K562 (cell line): Measurements from ENCODE around the gene TFEC. TPM values are rescaled to one million over a fixed set of nuclear protein-coding genes. Genes with fewer than 3 reads are reported as not detected.

ENCODE experiments used
- ATAC-seq: fragments of 200-7000 bp; cut with Tn5 transposase; 3 replicates; pipeline ENCODE4 v1.9.1; 2020; ENCODE audit warnings: moderate library complexity
- BruUV-seq: library from RNA; stranded (reverse); fragments of 400-500 nt; replicated peaks from 2 replicates; lab custom pipeline; 2021; lab: Mats Ljungman, UMichigan
- CTCF ChIA-PET: fragments of 300-600 bp; formaldehyde crosslinking; extraction: SDS; loops from one replicate; lab custom pipeline; 2021; ENCODE audit warnings: low intra/inter-chr PET ratio; lab: Yijun Ruan, JAX
- POLR2A ChIA-PET: fragments of 300-600, 350-650 bp; sonication (Branson Sonifier 250); formaldehyde crosslinking; extraction: SDS; loops from one replicate; lab custom pipeline; 2021; ENCODE audit warnings: antibody characterized with exemption, inconsistent platforms; lab: Yijun Ruan, JAX
- DNase-seq, 4 experiments: peaks; one replicate each; pipeline versions ENCODE4 v3.0.0 to v3.0.0-alpha.2; 2011 to 2018; ENCODE audit warnings: low spot score in 3 of 4, mixed read lengths in 3 of 4; ENCODE audit errors: extremely low read depth in 1 of 4
- FAIRE-seq: peaks from 2 replicates; lab custom pipeline; 2011; peaks lifted over from hg19 to GRCh38; lab: Jason Lieb, UNC
- H2AFZ ChIP-seq: 2 replicates; pipeline ENCODE4 v1.6.0; 2011; ENCODE audit warnings: low read depth, low read length, control low read depth, inconsistent platforms
- H3K27ac ChIP-seq: fragments of 200-600 bp; 3 replicates; pipeline ENCODE4 v1.8.0; 2011; ENCODE audit warnings: low read depth, mild to moderate bottlenecking, control low read depth, inconsistent platforms, low read length, moderate library complexity, mixed read lengths; ENCODE audit errors: extremely low read depth
- H3K27me3 ChIP-seq, 2 experiments: fragments of 300-600 bp in 1 of 2; 2 replicates in 1 of 2; 3 replicates in 1 of 2; pipeline versions ENCODE4 v1.6.0 to v1.8.0; 2011; ENCODE audit warnings: inconsistent platforms in 2 of 2, low read length in 2 of 2, mild to moderate bottlenecking in 1 of 2, mixed read lengths in 1 of 2, moderate library complexity in 1 of 2; ENCODE audit not compliant: control insufficient read depth in 2 of 2, insufficient read depth in 2 of 2
- H3K36me3 ChIP-seq: fragments of 300-600 bp; 3 replicates; pipeline ENCODE4 v1.8.0; 2011; ENCODE audit warnings: mild to moderate bottlenecking, low read length, inconsistent platforms; ENCODE audit not compliant: control insufficient read depth, insufficient read depth
- H3K4me1 ChIP-seq, 2 experiments: fragments of 200-600 bp in 1 of 2; replicated peaks in 1 of 2; 2 replicates in 1 of 2; 3 replicates in 1 of 2; pipeline versions ENCODE4 v1.5.1 to v1.8.0; 2011; ENCODE audit warnings: inconsistent platforms in 2 of 2, low read length in 2 of 2, mild to moderate bottlenecking in 1 of 2, mixed read lengths in 1 of 2, moderate library complexity in 1 of 2; ENCODE audit not compliant: control insufficient read depth in 2 of 2, insufficient read depth in 2 of 2
- H3K4me2 ChIP-seq: 2 replicates; pipeline ENCODE4 v1.6.1; 2011; ENCODE audit warnings: low read length, control low read depth, inconsistent platforms, mixed read lengths; ENCODE audit not compliant: insufficient read depth
- H3K4me3 ChIP-seq: fragments of 200-600 bp; sonication (generic), shearing (Covaris generic); 2 replicates; pipeline ENCODE4 v1.5.1; 2016; ENCODE audit warnings: control low read depth, inconsistent platforms
- H3K79me2 ChIP-seq: fragments of 200-600 bp; 3 replicates; pipeline ENCODE4 v1.8.0; 2011; ENCODE audit warnings: low read length, inconsistent platforms; ENCODE audit not compliant: control insufficient read depth, insufficient read depth
- H3K9ac ChIP-seq, 2 experiments: 2 replicates each; pipeline versions ENCODE4 v1.6.0 to v1.6.1; 2011; ENCODE audit warnings: low read depth in 2 of 2, low read length in 2 of 2, control low read depth in 1 of 2, inconsistent platforms in 1 of 2, mild to moderate bottlenecking in 1 of 2, mixed read lengths in 1 of 2; ENCODE audit not compliant: insufficient read depth in 1 of 2
- H3K9me1 ChIP-seq: one replicate; pipeline ENCODE4 v1.6.0; 2011; ENCODE audit warnings: inconsistent platforms, mild to moderate bottlenecking, low read length, moderate library complexity; ENCODE audit not compliant: control insufficient read depth, insufficient read depth
- H3K9me3 ChIP-seq: replicated peaks from 2 replicates; pipeline ENCODE4 v1.5.1; 2011; ENCODE audit warnings: low read depth, low read length, inconsistent platforms; ENCODE audit not compliant: control insufficient read depth, insufficient read depth
- H4K20me1 ChIP-seq: replicated peaks from 2 replicates; pipeline ENCODE4 v1.6.1; 2011; ENCODE audit warnings: low read length, inconsistent platforms, mixed read lengths; ENCODE audit not compliant: control insufficient read depth, insufficient read depth
- HBP1 ChIP-seq: fragments of 450-650 bp; formaldehyde crosslinking; IDR thresholded peaks from 2 replicates; pipeline ENCODE4 v1.4.0; 2022; ENCODE audit warnings: missing genetic modification characterization
- KDM5B ChIP-seq: fragments of 200-600 bp; sonication (generic); IDR thresholded peaks from 2 replicates; pipeline ENCODE4 v1.6.1; 2012; ENCODE audit warnings: low read depth, mild to moderate bottlenecking, moderate library complexity, low read length, control low read depth, inconsistent platforms; ENCODE audit not compliant: insufficient replicate concordance
- KLF13 ChIP-seq: fragments of 450-650 bp; IDR thresholded peaks from 2 replicates; pipeline ENCODE4 v1.6.1; 2016; ENCODE audit warnings: missing genetic modification characterization, low read depth, mild to moderate bottlenecking, missing compliant biosample characterization, moderate library complexity, borderline replicate concordance
- NCOA6 ChIP-seq: fragments of 450-650 bp; IDR thresholded peaks from 2 replicates; pipeline ENCODE4 v1.6.1; 2017; ENCODE audit warnings: mild to moderate bottlenecking
- SREBF1 ChIP-seq: fragments of 150-350 bp; IDR thresholded peaks from 2 replicates; pipeline ENCODE4 v1.6.1; 2014; ENCODE audit warnings: antibody characterized with exemption, low read depth, low read length, borderline replicate concordance
- STAT6 ChIP-seq: sonication (generic); formaldehyde crosslinking; IDR thresholded peaks from 2 replicates; pipeline ENCODE4 v1.8.1; 2023; ENCODE audit warnings: mild to moderate bottlenecking, missing genetic modification reagents
- TFAM ChIP-seq: fragments of 250-450 bp; sonication (Bioruptor Pico); conservative IDR thresholded peaks from 2 replicates; pipeline ENCODE4 v1.5.0; 2021; ENCODE audit warnings: mild to moderate bottlenecking, moderate library complexity
- ZEB2 ChIP-seq: fragments of 450-650 bp; IDR thresholded peaks from 2 replicates; pipeline ENCODE4 v1.6.1; 2016
- ZFX ChIP-seq: sonication (generic); formaldehyde crosslinking; IDR thresholded peaks from 2 replicates; pipeline ENCODE4 v1.8.0; 2022; ENCODE audit warnings: mild to moderate bottlenecking, missing genetic modification reagents, moderate library complexity
- ZNF165 ChIP-seq: fragments of 250-450 bp; sonication (Bioruptor Pico); IDR thresholded peaks from 2 replicates; pipeline ENCODE4 v1.4.0; 2020; ENCODE audit warnings: borderline replicate concordance
- ZNF431 ChIP-seq: sonication (generic); formaldehyde crosslinking; IDR thresholded peaks from 2 replicates; pipeline ENCODE4 v1.8.0; 2022; ENCODE audit warnings: mild to moderate bottlenecking, missing genetic modification reagents
- ZNF75A ChIP-seq: fragments of 450-650 bp; formaldehyde crosslinking; IDR thresholded peaks from 2 replicates; pipeline ENCODE4 v1.4.0; 2020; ENCODE audit warnings: mild to moderate bottlenecking
- WGBS: fragments of 100-300 bp; shearing (Covaris generic); methylation state at CpG from one replicate; pipeline ENCODE4 v1.1.6; 2016; ENCODE audit warnings: low coverage, mixed read lengths; ENCODE audit not compliant: insufficient coverage; ENCODE audit errors: missing lambda C conversion rate; 5-methylcytosine and 5-hydroxymethylcytosine counted together
- in situ Hi-C: fragments of 300-500 bp; cut with MboI; formaldehyde crosslinking; loops from 4 replicates; pipeline ENCODE4 v1.15.0; 2018; ENCODE audit warnings: inconsistent platforms, mixed read lengths
- intact Hi-C: fragments of 100-400 bp; cut with micrococcal nuclease; formaldehyde crosslinking; loops from 2 replicates; pipeline ENCODE4 v1.14.2; 2022
- polyA plus RNA-seq, 8 experiments: library from polyadenylated mRNA; depleted of rRNA in 4 of 8; stranded (reverse) in 5 of 8; unstranded in 3 of 8; fragments of >200 nt; fragmentation: Nextera tagmentation in 2 of 8; fragmentation: Illumina TruSeq in 1 of 8; extraction: Ambion mirVana in 2 of 8; extraction: Trizol in 1 of 8; gene quantifications; 2 replicates each; pipeline versions ENCODE4 v1.2.1 to v1.2.3, GENCODE V29; 2011 to 2014; ENCODE audit warnings: inconsistent platforms in 1 of 8, missing spikeins in 1 of 8
- total RNA-seq, 7 experiments: library from RNA; depleted of rRNA in 6 of 7; stranded (reverse); fragments of >200 nt in 6 of 7; fragmentation: Illumina TruSeq in 2 of 7; extraction: Trizol in 2 of 7; gene quantifications; 2 replicates each; pipeline versions ENCODE4 v1.2.1 to v1.2.3, GENCODE V29; 2011 to 2021; ENCODE audit warnings: low replicate concordance in 1 of 7
- TF ChIP-seq, protein P1 (sequence below), 2 experiments: IDR thresholded peaks; 2 replicates each; pipeline ENCODE4 v1.6.1; 2011; ENCODE audit warnings: borderline replicate concordance in 1 of 2, control low read depth in 1 of 2, low read depth in 1 of 2, low read length in 1 of 2, mild to moderate bottlenecking in 1 of 2, mixed read lengths in 1 of 2, moderate library complexity in 1 of 2; ENCODE audit not compliant: insufficient read depth in 1 of 2, insufficient read length in 1 of 2, poor library complexity in 1 of 2, severe bottlenecking in 1 of 2; ENCODE audit errors: extremely low read depth in 1 of 2
- TF ChIP-seq, protein P2 (sequence below): fragments of 450-650 bp; IDR thresholded peaks from 2 replicates; pipeline ENCODE4 v1.6.1; 2017; ENCODE audit warnings: antibody characterized with exemption

The TFEC gene
- total and polyA plus RNA-seq, 9 of the 15 experiments (the other 6 are each of a cell fraction or from before 2014, with no cell fraction given): 0.01 TPM; not detected in 8

- H3K27ac ChIP-seq: no peak overlapping the region
- DNase-seq (no peak), FAIRE-seq (no peak), ATAC-seq (no peak)
- no TSS peak for BruUV-seq
- no peaks in the 10 kb centered on the region for H3K79me2 ChIP-seq
- no peaks in the 10 kb centered on the region for H3K27me3 ChIP-seq
- H2AFZ ChIP-seq: no peak overlapping the region
- in situ Hi-C loops (no loop called here), intact Hi-C loops (no loop called here)
- WGBS: 0% methylated on average over 3 of the region's 3 CpGs
- H3K4me2 ChIP-seq: no peak overlapping the region
- H3K9me1 ChIP-seq: no peaks in the 10 kb centered on the region
- H3K36me3 ChIP-seq: no peaks in the 10 kb centered on the region
- H3K9me3 ChIP-seq: peaks cover 3% of the 10 kb centered on the region; the same call in 1 of the 2 replicates
- H3K4me3 ChIP-seq: no peak overlapping the region
- ChIA-PET CTCF (no interaction called here), POLR2A (no interaction called here)
- no peaks in the 10 kb centered on the region for H3K4me1 ChIP-seq
- H4K20me1 ChIP-seq: no peaks in the 10 kb centered on the region
- no peak overlapping the region for H3K9ac ChIP-seq
- TF ChIP-seq ZFX (CRISPR knock-in tag) (no peak), SREBF1 (no peak), HBP1 (CRISPR knock-in tag) (no peak), ZEB2 (no peak), NCOA6 (no peak), ZNF165 (CRISPR knock-in tag) (no peak), STAT6 (CRISPR knock-in tag) (no peak), TFAM (no peak), ZNF431 (CRISPR knock-in tag) (no peak), KLF13 (tag) (no peak), ZNF75A (CRISPR knock-in tag) (no peak), KDM5B (no peak)
- TF ChIP-seq, protein P1, sequence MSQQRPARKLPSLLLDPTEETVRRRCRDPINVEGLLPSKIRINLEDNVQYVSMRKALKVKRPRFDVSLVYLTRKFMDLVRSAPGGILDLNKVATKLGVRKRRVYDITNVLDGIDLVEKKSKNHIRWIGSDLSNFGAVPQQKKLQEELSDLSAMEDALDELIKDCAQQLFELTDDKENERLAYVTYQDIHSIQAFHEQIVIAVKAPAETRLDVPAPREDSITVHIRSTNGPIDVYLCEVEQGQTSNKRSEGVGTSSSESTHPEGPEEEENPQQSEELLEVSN (IDR thresholded peaks at IDR 0.05; ENCODE audit: borderline replicate concordance in 1 of 2, extremely low read depth in 1 of 2, insufficient read depth in 1 of 2, insufficient read length in 1 of 2, low read depth in 1 of 2, low read length in 1 of 2, poor library complexity in 1 of 2, severe bottlenecking in 1 of 2): no peak
- TF ChIP-seq, protein P2, sequence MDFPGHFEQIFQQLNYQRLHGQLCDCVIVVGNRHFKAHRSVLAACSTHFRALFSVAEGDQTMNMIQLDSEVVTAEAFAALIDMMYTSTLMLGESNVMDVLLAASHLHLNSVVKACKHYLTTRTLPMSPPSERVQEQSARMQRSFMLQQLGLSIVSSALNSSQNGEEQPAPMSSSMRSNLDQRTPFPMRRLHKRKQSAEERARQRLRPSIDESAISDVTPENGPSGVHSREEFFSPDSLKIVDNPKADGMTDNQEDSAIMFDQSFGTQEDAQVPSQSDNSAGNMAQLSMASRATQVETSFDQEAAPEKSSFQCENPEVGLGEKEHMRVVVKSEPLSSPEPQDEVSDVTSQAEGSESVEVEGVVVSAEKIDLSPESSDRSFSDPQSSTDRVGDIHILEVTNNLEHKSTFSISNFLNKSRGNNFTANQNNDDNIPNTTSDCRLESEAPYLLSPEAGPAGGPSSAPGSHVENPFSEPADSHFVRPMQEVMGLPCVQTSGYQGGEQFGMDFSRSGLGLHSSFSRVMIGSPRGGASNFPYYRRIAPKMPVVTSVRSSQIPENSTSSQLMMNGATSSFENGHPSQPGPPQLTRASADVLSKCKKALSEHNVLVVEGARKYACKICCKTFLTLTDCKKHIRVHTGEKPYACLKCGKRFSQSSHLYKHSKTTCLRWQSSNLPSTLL: no peak
These were observed 57.2 kb downstream of the TFEC start for GRCh38 chr7:115973406-115973805.
